Osteoblast (primary cell): ENCODE data around the gene HDAC4. TPM values are rescaled to one million over a fixed set of nuclear protein-coding genes. Genes with fewer than 3 reads are reported as not detected.
A peak's percentile ranks its signal among the peaks of the same experiment; 100 is the strongest.

Experiments used
- DNase-seq: peaks from one replicate; pipeline ENCODE4 v3.0.0; 2011; ENCODE audit warnings: low spot score, mixed read lengths; ENCODE audit not compliant: insufficient read length; ENCODE audit errors: missing footprints
- H2AFZ ChIP-seq: 2 replicates; pipeline ENCODE4 v1.6.0; 2011; ENCODE audit warnings: mild to moderate bottlenecking, low read length
- H3K27ac ChIP-seq: 2 replicates; pipeline ENCODE4 v1.5.1; 2011; ENCODE audit warnings: mild to moderate bottlenecking, low read depth, low read length, moderate library complexity
- H3K27me3 ChIP-seq: 2 replicates; pipeline ENCODE4 v1.6.0; 2012; ENCODE audit warnings: mild to moderate bottlenecking, control low read depth, inconsistent platforms, low read length, moderate library complexity; ENCODE audit not compliant: insufficient read depth
- H3K36me3 ChIP-seq: 2 replicates; pipeline ENCODE4 v1.5.1; 2011; ENCODE audit warnings: mild to moderate bottlenecking, low read length, control low read depth, moderate library complexity; ENCODE audit not compliant: insufficient read depth
- H3K4me1 ChIP-seq: 2 replicates; pipeline ENCODE4 v1.5.1; 2011; ENCODE audit warnings: mild to moderate bottlenecking, low read length, control low read depth, moderate library complexity; ENCODE audit not compliant: insufficient read depth
- H3K4me2 ChIP-seq: 2 replicates; pipeline ENCODE4 v1.6.0; 2011; ENCODE audit warnings: mild to moderate bottlenecking, low read length; ENCODE audit not compliant: insufficient read depth
- H3K4me3 ChIP-seq: fragments of 200-600 bp; sonication (generic); 3 replicates; pipeline ENCODE4 v1.5.1; 2012; ENCODE audit warnings: mild to moderate bottlenecking, low read length, inconsistent platforms; ENCODE audit not compliant: insufficient read depth
- H3K79me2 ChIP-seq: 2 replicates; pipeline ENCODE4 v1.6.0; 2012; ENCODE audit warnings: mild to moderate bottlenecking, low read length, control low read depth, inconsistent platforms; ENCODE audit not compliant: insufficient read depth
- H3K9me3 ChIP-seq: 2 replicates; pipeline ENCODE4 v1.5.1; 2011; ENCODE audit warnings: low read depth, low read length, control low read depth
- H4K20me1 ChIP-seq: 2 replicates; pipeline ENCODE4 v1.6.0; 2012; ENCODE audit warnings: mild to moderate bottlenecking, low read length, control low read depth; ENCODE audit not compliant: insufficient read depth
- CTCF ChIP-seq: IDR thresholded peaks from 2 replicates; pipeline ENCODE4 v1.5.1; 2011; ENCODE audit warnings: mild to moderate bottlenecking, low read depth, low read length, moderate library complexity; ENCODE audit errors: extremely low read depth
- total RNA-seq: library from RNA; depleted of rRNA; stranded (reverse); fragments of >200 nt; gene quantifications from 2 replicates; pipeline ENCODE4 v1.2.3, GENCODE V29; 2012

HDAC4 gene
- total RNA-seq, 1 donor = 30.8 TPM

GRCh38 chr2:239251971-239252370 lies 148.8 kb downstream of the HDAC4 start:
- no peak for TF ChIP-seq CTCF
- H3K27ac ChIP-seq = no peak overlapping the region
- H3K27me3 ChIP-seq = no peaks in the 10 kb centered on the region
- H3K4me1 ChIP-seq = no peaks in the 10 kb centered on the region
- H3K79me2 ChIP-seq = peaks cover 11% of the 10 kb centered on the region
- H4K20me1 ChIP-seq = peaks cover 3% of the 10 kb centered on the region
- H2AFZ ChIP-seq = no peak overlapping the region
- H3K36me3 ChIP-seq = no peaks in the 10 kb centered on the region
- peak; percentile 67 for DNase-seq
- H3K4me2 ChIP-seq = no peak overlapping the region
- no peak overlapping the region for H3K4me3 ChIP-seq
- H3K9me3 ChIP-seq = no peaks in the 10 kb centered on the region

GRCh38 chr2:239250216-239251081 lies 150.4 kb downstream of the HDAC4 start:
- peaks cover 3% of the 10 kb centered on the region for H4K20me1 ChIP-seq
- H3K36me3 ChIP-seq = no peaks in the 10 kb centered on the region
- H3K79me2 ChIP-seq = peaks cover 6% of the 10 kb centered on the region
- no peaks in the 10 kb centered on the region for H3K27me3 ChIP-seq
- H3K4me1 ChIP-seq = no peaks in the 10 kb centered on the region
- no peaks in the 10 kb centered on the region for H3K9me3 ChIP-seq
- no peak overlapping the region for H3K4me3 ChIP-seq
- no peak overlapping the region for H3K4me2 ChIP-seq
- no peak for TF ChIP-seq CTCF
- peak; percentile 65 for DNase-seq
- no peak overlapping the region for H2AFZ ChIP-seq
- H3K27ac ChIP-seq = no peak overlapping the region

- Histone ChIP-seq H2AFZ (no peak overlapping the region), H3K4me1 (no peaks in the 10 kb centered on the region), H3K27me3 (no peaks in the 10 kb centered on the region), H4K20me1 (peaks cover 3% of the 10 kb centered on the region), H3K79me2 (peaks cover 5% of the 10 kb centered on the region), H3K27ac (no peak overlapping the region), H3K4me3 (no peak overlapping the region), H3K36me3 (no peaks in the 10 kb centered on the region), H3K4me2 (no peak overlapping the region), H3K9me3 (no peaks in the 10 kb centered on the region)
- peak; percentile 68 for DNase-seq
- no peak for TF ChIP-seq CTCF
Measured at GRCh38 chr2:239249776-239250175, 151.0 kb downstream of the HDAC4 start.

GRCh38 chr2:239249048-239249447 lies 151.8 kb downstream of the HDAC4 start:
- no peak overlapping the region for H3K4me3 ChIP-seq
- no peak for TF ChIP-seq CTCF
- no peaks in the 10 kb centered on the region for H3K36me3 ChIP-seq
- H3K79me2 ChIP-seq = peaks cover 5% of the 10 kb centered on the region
- no peaks in the 10 kb centered on the region for H3K4me1 ChIP-seq
- H2AFZ ChIP-seq = no peak overlapping the region
- peaks cover 3% of the 10 kb centered on the region for H4K20me1 ChIP-seq
- H3K4me2 ChIP-seq = no peak overlapping the region
- no peak for DNase-seq
- H3K9me3 ChIP-seq = no peaks in the 10 kb centered on the region
- no peaks in the 10 kb centered on the region for H3K27me3 ChIP-seq
- no peak overlapping the region for H3K27ac ChIP-seq
